Measurements from ENCODE around the gene TTPAL. TPM values are rescaled to one million over a fixed set of nuclear protein-coding genes. Genes with fewer than 3 reads are reported as not detected.

The TTPAL gene
- total and polyA plus RNA-seq, 2 of the 4 experiments (the other 2 are of a cell fraction), result 8.2 to 18.1 TPM

- peaks cover 30% of the 10 kb centered on the region for H3K27me3 ChIP-seq (ENCODE audit: control insufficient read depth, insufficient read depth, low read length)
- H3K79me1 ChIP-seq (ENCODE audit: low read depth in 1 of 2, low read length in 2 of 2), result no peaks in the 10 kb centered on the region
- H3K23ac ChIP-seq (ENCODE audit: low read depth, low read length), result no peak overlapping the region
- TF ChIP-seq POLR2A (IDR thresholded peaks at IDR 0.05; ENCODE audit: low read depth, low read length), result no peak
- no peak for TF ChIP-seq ELK1 (IDR thresholded peaks at IDR 0.05; ENCODE audit: borderline replicate concordance, low read depth, low read length)
- TF ChIP-seq MAFK (IDR thresholded peaks at IDR 0.05; ENCODE audit: low read depth, low read length), result no peak
- TF ChIP-seq RAD21 (IDR thresholded peaks at IDR 0.05; ENCODE audit: low read length), result no peak
- TF ChIP-seq MAZ (IDR thresholded peaks at IDR 0.05; ENCODE audit: borderline replicate concordance, low read depth, low read length), result no peak
- TF ChIP-seq CHD1 (IDR thresholded peaks at IDR 0.05; ENCODE audit: low read depth, low read length), result no peak
- no peak for TF ChIP-seq RCOR1 (IDR thresholded peaks at IDR 0.05; ENCODE audit: insufficient replicate concordance, low read length)
- no peak for TF ChIP-seq MXI1 (IDR thresholded peaks at IDR 0.05; ENCODE audit: borderline replicate concordance, low read depth, low read length)
- no peak for TF ChIP-seq USF2 (IDR thresholded peaks at IDR 0.05; ENCODE audit: low read depth, low read length)
- no peak for TF ChIP-seq NFE2L2 (IDR thresholded peaks at IDR 0.05; ENCODE audit: low read depth, low read length)
- TF ChIP-seq BHLHE40 (IDR thresholded peaks at IDR 0.05; ENCODE audit: low read depth, low read length), result no peak
- TF ChIP-seq FOS (IDR thresholded peaks at IDR 0.05; ENCODE audit: low read depth, low read length), result no peak
- no peak for TF ChIP-seq CTCF (conservative IDR thresholded peaks at IDR 0.05; ENCODE audit: low read depth, low read length)
- H3K4me3 ChIP-seq (ENCODE audit: insufficient read depth, low read depth, low read length), result no peak overlapping the region
- no peak overlapping the region for H4K8ac ChIP-seq (ENCODE audit: low read depth in 2 of 2, low read length in 2 of 2)
- DNase-seq (no peak), ATAC-seq (ENCODE audit: low read depth) (no peak)
- H2AK9ac ChIP-seq (replicated peaks; ENCODE audit: low read depth, low read length, poor library complexity), result no peak overlapping the region
- no peak overlapping the region for H2BK20ac ChIP-seq (ENCODE audit: low read depth, low read length)
- H2BK15ac ChIP-seq (ENCODE audit: low read depth, low read length), result no peak overlapping the region
- no peaks in the 10 kb centered on the region; the same call in 1 of the 2 replicates for H3K9me3 ChIP-seq (ENCODE audit: control insufficient read depth, insufficient read depth, low read length)
- no peaks in the 10 kb centered on the region for H4K20me1 ChIP-seq (ENCODE audit: insufficient read depth, low read length)
- H2BK5ac ChIP-seq (ENCODE audit: low read depth, low read length, poor library complexity, severe bottlenecking), result no peak overlapping the region
- no peak overlapping the region for H3K4me2 ChIP-seq (ENCODE audit: low read depth, low read length)
- H4K5ac ChIP-seq (ENCODE audit: low read depth, low read length), result no peak overlapping the region
- no TSS peak for BruUV-seq (replicated peaks)
- dilution Hi-C loops (cut with HindIII; ENCODE audit: low sequenced_read_pairs, unreplicated experiment), result no loop called here
- intact Hi-C loops (cut with micrococcal nuclease), result no loop called here
- 59% methylated on average over 3 of the region's 3 CpGs; no CpG with 5 or more reads in 1 of the 2 experiments for WGBS, 2 experiments (ENCODE audit: extremely low coverage in 2 of 2, insufficient read length in 1 of 2)
- H2AK5ac ChIP-seq (ENCODE audit: low read depth, low read length), result no peak overlapping the region
- peak overlapping the region; percentile 11 for H2AFZ ChIP-seq (replicated peaks; ENCODE audit: low read length, poor library complexity)
- H3K36me3 ChIP-seq (ENCODE audit: control insufficient read depth, insufficient read depth, low read length), result no peaks in the 10 kb centered on the region
- ChIA-PET POLR2A (ENCODE audit: unreplicated experiment) (no interaction called here), CTCF (no interaction called here)
- no peak overlapping the region for H2BK120ac ChIP-seq (ENCODE audit: low read depth, low read length)
- H3K4ac ChIP-seq (ENCODE audit: low read depth, low read length), result no peak overlapping the region
- in situ Hi-C loops (cut with MboI; ENCODE audit: low sequenced_read_pairs), result no loop called here
- H3K56ac ChIP-seq (ENCODE audit: extremely low read depth, insufficient read depth, low read length), result no peak overlapping the region
- no peaks in the 10 kb centered on the region for H3K9me1 ChIP-seq (ENCODE audit: insufficient read depth, low read length)
- H3K27ac ChIP-seq (ENCODE audit: insufficient read depth, low read length), result no peak overlapping the region
- H4K91ac ChIP-seq (ENCODE audit: insufficient read depth, low read depth, low read length), result no peak overlapping the region
- no peak overlapping the region for H3K18ac ChIP-seq (ENCODE audit: low read depth, low read length)
- no peak overlapping the region for H3K14ac ChIP-seq (replicated peaks; ENCODE audit: low read depth, low read length)
- H3K9ac ChIP-seq (ENCODE audit: low read depth, low read length), result no peak overlapping the region
- H3K4me1 ChIP-seq (ENCODE audit: control insufficient read depth, insufficient read depth, low read length), result peaks cover 2% of the 10 kb centered on the region; the same call in 1 of the 2 replicates
Observed at GRCh38 chr20:44447827-44448419, 27.8 kb upstream of the TTPAL start.

Measured in IMR-90 (cell line).